Natural killer cell (primary cell): ENCODE results near the gene VPS52. TPM values are rescaled to one million over a fixed set of nuclear protein-coding genes. Genes with fewer than 3 reads are reported as not detected.
"Not testable (repeated sequence)": the region's sequence is repeated elsewhere in the genome, so short reads cannot be mapped to it uniquely, and the experiment has no call there.

Source experiments
- ATAC-seq, 3 donors: fragments of 150-1000 bp in 2 of 3; fragments of 200-7000 bp in 1 of 3; cut with Tn5 transposase; 1 replicate in 1 of 3; 2 replicates in 2 of 3; pipeline ENCODE4 v1.10.0; 2021; ENCODE audit warnings: mild to moderate bottlenecking in 2 of 3, moderate library complexity in 2 of 3
- DNase-seq, 2 donors: peaks; one replicate each; pipeline versions ENCODE4 v3.0.0 to v3.0.0-alpha.2; 2013 to 2021; ENCODE audit warnings: mixed read lengths in 1 of 2
- H3K27ac ChIP-seq: one replicate; pipeline ENCODE4 v1.5.1; 2013; ENCODE audit warnings: mild to moderate bottlenecking, low read length
- H3K27me3 ChIP-seq: one replicate; pipeline ENCODE4 v1.6.1; 2013; ENCODE audit warnings: low read length; ENCODE audit not compliant: control insufficient read depth, insufficient read depth
- H3K36me3 ChIP-seq: one replicate; pipeline ENCODE4 v1.6.1; 2013; ENCODE audit warnings: low read length; ENCODE audit not compliant: control insufficient read depth, insufficient read depth
- H3K4me1 ChIP-seq: one replicate; pipeline ENCODE4 v1.6.1; 2013; ENCODE audit warnings: low read length; ENCODE audit not compliant: control insufficient read depth, insufficient read depth
- H3K4me3 ChIP-seq: one replicate; pipeline ENCODE4 v1.5.1; 2013; ENCODE audit warnings: low read length
- H3K9me3 ChIP-seq: one replicate; pipeline ENCODE4 v1.6.1; 2013; ENCODE audit warnings: low read length; ENCODE audit not compliant: control insufficient read depth, insufficient read depth
- H3K27ac Mint-ChIP-seq, 2 donors: one replicate each; pipeline ENCODE4 v1.8.0; 2022; ENCODE audit warnings: mild to moderate bottlenecking in 2 of 2, mixed read lengths in 2 of 2, moderate library complexity in 1 of 2
- H3K27me3 Mint-ChIP-seq, 2 donors: one replicate each; pipeline ENCODE4 v1.8.0; 2022; ENCODE audit warnings: low read depth in 2 of 2, mixed read lengths in 2 of 2
- H3K36me3 Mint-ChIP-seq: one replicate; pipeline ENCODE4 v1.8.0; 2022; ENCODE audit warnings: mixed read lengths
- H3K4me1 Mint-ChIP-seq, 2 donors: one replicate each; pipeline ENCODE4 v1.8.0; 2022; ENCODE audit warnings: mixed read lengths in 2 of 2
- H3K4me3 Mint-ChIP-seq: one replicate; pipeline ENCODE4 v1.8.0; 2022; ENCODE audit warnings: mild to moderate bottlenecking, moderate library complexity, mixed read lengths
- H3K9me3 Mint-ChIP-seq, 2 donors: one replicate each; pipeline ENCODE4 v1.8.0; 2022; ENCODE audit warnings: mixed read lengths in 2 of 2
- CTCF ChIP-seq: fragments of 200-600 bp; IDR thresholded peaks from one replicate; pipeline ENCODE4 v1.8.0; 2022; ENCODE audit warnings: antibody characterized with exemption
- WGBS: methylation state at CpG from one replicate; pipeline ENCODE4 v1.1.7; 2013; ENCODE audit warnings: missing lambda C conversion rate; ENCODE audit not compliant: insufficient coverage; 5-methylcytosine and 5-hydroxymethylcytosine counted together
- intact Hi-C: fragments of 100-400 bp; cut with micrococcal nuclease; formaldehyde crosslinking; loops from one replicate; pipeline ENCODE4 v1.14.2; 2022
- total RNA-seq, 4 donors: library from RNA; stranded (reverse); fragments of 120-200 nt in 1 of 4; gene quantifications; one replicate each; pipeline versions ENCODE4 v1.2.3 to v1.2.4, GENCODE V29; 2013 to 2022

Gene VPS52
- total RNA-seq, 3 donors from 2014 or later (not counting 1 experiment from before 2014, with no cell fraction given) = 98.0 to 112 (median 99.4) TPM

DNA sequence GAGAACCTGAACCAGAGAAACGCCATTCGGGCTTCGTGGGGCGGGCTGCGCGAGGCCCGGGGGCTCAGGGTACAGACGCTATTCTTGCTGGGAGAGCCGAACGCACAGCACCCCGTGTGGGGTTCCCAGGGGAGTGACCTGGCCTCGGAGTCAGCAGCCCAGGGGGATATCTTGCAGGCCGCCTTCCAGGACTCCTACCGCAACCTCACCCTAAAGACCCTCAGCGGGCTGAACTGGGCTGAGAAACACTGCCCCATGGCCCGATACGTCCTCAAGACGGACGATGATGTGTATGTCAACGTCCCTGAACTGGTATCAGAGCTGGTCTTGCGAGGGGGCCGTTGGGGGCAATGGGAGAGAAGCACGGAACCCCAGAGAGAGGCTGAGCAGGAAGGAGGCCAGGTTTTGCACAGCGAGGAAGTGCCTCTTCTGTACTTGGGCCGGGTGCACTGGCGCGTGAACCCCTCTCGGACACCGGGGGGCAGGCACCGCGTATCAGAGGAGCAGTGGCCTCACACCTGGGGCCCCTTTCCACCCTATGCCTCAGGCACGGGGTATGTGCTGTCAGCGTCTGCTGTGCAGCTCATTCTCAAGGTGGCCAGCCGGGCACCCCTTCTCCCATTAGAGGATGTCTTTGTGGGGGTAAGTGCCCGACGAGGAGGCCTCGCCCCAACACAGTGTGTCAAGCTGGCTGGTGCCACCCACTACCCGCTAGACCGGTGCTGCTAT is 6.2 kb upstream of the VPS52 start:
- Mint-ChIP-seq H3K36me3 (peaks cover 7% of the 10 kb centered on the region), H3K4me1 (peaks cover 40 to 63% of the 10 kb centered on the region in 2 donors), H3K9me3 (no peaks in the 10 kb centered on the region), H3K27me3 (no peaks in the 10 kb centered on the region), H3K27ac (peak overlapping the region; percentile 90 to 91), H3K4me3 (peak overlapping the region; percentile 93)
- Histone ChIP-seq H3K27me3 (no peaks in the 10 kb centered on the region), H3K27ac (peak overlapping the region; percentile 90), H3K36me3 (peaks cover 51% of the 10 kb centered on the region), H3K4me1 (peaks cover 56% of the 10 kb centered on the region), H3K9me3 (no peaks in the 10 kb centered on the region), H3K4me3 (peak overlapping the region; percentile 82)
- 26% methylated on average over 39 of the region's 39 CpGs for WGBS
- intact Hi-C loops = loop anchor here (1.0 to 2.0 kb wide), 4 partner anchors 11 to 67 kb away; partner anchors contain the start of genes PFDN6, TAPBP and WDR46
- ATAC-seq (peak; percentile 22 to 31 (median 22)), DNase-seq (peak; percentile 37 to 60)
- no peak for TF ChIP-seq CTCF

- H3K4me3 ChIP-seq = peak within 1 kb of the TSS; percentile 82
- Mint-ChIP-seq H3K27ac (peak within 1 kb of the TSS; percentile 90 to 91), H3K9me3 (no peaks in the 10 kb centered on the region), H3K4me1 (peaks cover 48 to 71% of the 10 kb centered on the region in 2 donors), H3K27me3 (no peaks in the 10 kb centered on the region), H3K36me3 (peaks cover 7% of the 10 kb centered on the region), H3K4me3 (peak within 1 kb of the TSS; percentile 94)
- whole genome bisulfite sequencing = under 1% methylated on average over 80 of the region's 80 CpGs
- no peaks in the 10 kb centered on the region for H3K9me3 ChIP-seq
- DNase-seq (peak; percentile 68 to 86), ATAC-seq (peak; percentile 73 to 83 (median 76))
- intact Hi-C loops = loop anchor here (1.0 to 2.0 kb wide), 4 partner anchors 12 to 68 kb away; partner anchors contain the start of genes PFDN6, TAPBP and WDR46
- peaks cover 43% of the 10 kb centered on the region for H3K36me3 ChIP-seq
- H3K4me1 ChIP-seq = peaks cover 63% of the 10 kb centered on the region
- peak; percentile 61 for TF ChIP-seq CTCF
- H3K27ac ChIP-seq = peak within 1 kb of the TSS; percentile 90
- no peaks in the 10 kb centered on the region for H3K27me3 ChIP-seq
Observed at GRCh38 chr6:33276864-33277662, 5.4 kb upstream of the VPS52 start, which contains the start of gene B3GALT4. Gene B3GALT4 (plus strand): TSS chr6:33277123. CDS start chr6:33277420, 297 bp downstream.

- Mint-ChIP-seq H3K4me3 (peak overlapping the region; percentile 94), H3K36me3 (peaks cover 7% of the 10 kb centered on the region), H3K4me1 (peaks cover 53 to 75% of the 10 kb centered on the region in 2 donors), H3K27me3 (no peaks in the 10 kb centered on the region), H3K9me3 (no peaks in the 10 kb centered on the region), H3K27ac (peak overlapping the region; percentile 90 to 91)
- Histone ChIP-seq H3K4me3 (peak overlapping the region; percentile 82), H3K36me3 (peaks cover 43% of the 10 kb centered on the region), H3K9me3 (no peaks in the 10 kb centered on the region), H3K27me3 (no peaks in the 10 kb centered on the region), H3K27ac (peak overlapping the region; percentile 90), H3K4me1 (peaks cover 65% of the 10 kb centered on the region)
- ATAC-seq = no peak
- intact Hi-C loops = loop anchor here (2.0 kb wide), 1 partner anchor 68 kb away; no protein-coding TSS in a partner anchor
- no peak for DNase-seq
- no peak for TF ChIP-seq CTCF
Observed at GRCh38 chr6:33276581-33276863, 4.8 kb upstream of the VPS52 start.

DNA sequence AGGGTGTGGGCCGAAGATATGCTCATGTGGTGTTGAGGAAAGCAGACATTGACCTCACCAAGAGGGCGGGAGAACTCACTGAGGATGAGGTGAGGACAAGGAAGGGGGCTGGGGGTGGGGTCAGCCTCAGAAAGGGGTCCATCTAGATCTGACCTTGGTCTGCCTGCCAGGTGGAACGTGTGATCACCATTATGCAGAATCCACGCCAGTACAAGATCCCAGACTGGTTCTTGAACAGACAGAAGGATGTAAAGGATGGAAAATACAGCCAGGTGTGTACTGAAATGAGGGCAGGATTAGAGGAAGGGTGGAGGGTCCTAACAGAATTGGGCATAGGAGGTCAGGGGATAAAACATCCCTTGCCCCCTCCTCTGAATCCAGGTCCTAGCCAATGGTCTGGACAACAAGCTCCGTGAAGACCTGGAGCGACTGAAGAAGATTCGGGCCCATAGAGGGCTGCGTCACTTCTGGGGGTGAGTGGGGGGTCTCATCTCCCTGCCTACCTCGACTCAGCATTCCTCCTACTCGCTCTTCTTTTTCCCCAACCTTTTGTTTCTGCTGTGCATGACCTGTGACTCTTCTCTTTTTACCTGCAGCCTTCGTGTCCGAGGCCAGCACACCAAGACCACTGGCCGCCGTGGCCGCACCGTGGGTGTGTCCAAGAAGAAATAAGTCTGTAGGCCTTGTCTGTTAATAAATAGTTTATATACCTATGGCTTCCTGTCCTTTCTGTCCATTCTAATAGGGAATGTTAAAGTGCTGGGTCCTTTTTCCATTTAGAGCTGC is 4.3 kb upstream of the VPS52 start:
- not testable (repeated sequence) for H3K9me3 ChIP-seq, H3K9me3 Mint-ChIP-seq, DNase-seq, H3K36me3 Mint-ChIP-seq, ATAC-seq, H3K27me3 ChIP-seq, H3K4me3 ChIP-seq, H3K27me3 Mint-ChIP-seq
- peaks cover 43% of the 10 kb centered on the region for H3K36me3 ChIP-seq
- peak overlapping the region; percentile 90 to 91 for H3K27ac Mint-ChIP-seq
- 75% methylated on average over 8 of the region's 16 CpGs for WGBS
- intact Hi-C loops = loop anchor here (2.0 kb wide), 1 partner anchor 69 kb away; no protein-coding TSS in a partner anchor
- H3K4me1 Mint-ChIP-seq = peaks cover 59 to 76% of the 10 kb centered on the region in 2 donors
- H3K4me1 ChIP-seq = peaks cover 68% of the 10 kb centered on the region
- peak overlapping the region; percentile 94 for H3K4me3 Mint-ChIP-seq
- H3K27ac ChIP-seq = peak overlapping the region; percentile 90
